NCI-H1436 (cell line): ENCODE results near the gene ATIC.

Experiments
- DNase-seq: peaks from one replicate; lab custom pipeline; 2025; lab: John Stamatoyannopoulos, UW

The ATIC gene

DNA sequence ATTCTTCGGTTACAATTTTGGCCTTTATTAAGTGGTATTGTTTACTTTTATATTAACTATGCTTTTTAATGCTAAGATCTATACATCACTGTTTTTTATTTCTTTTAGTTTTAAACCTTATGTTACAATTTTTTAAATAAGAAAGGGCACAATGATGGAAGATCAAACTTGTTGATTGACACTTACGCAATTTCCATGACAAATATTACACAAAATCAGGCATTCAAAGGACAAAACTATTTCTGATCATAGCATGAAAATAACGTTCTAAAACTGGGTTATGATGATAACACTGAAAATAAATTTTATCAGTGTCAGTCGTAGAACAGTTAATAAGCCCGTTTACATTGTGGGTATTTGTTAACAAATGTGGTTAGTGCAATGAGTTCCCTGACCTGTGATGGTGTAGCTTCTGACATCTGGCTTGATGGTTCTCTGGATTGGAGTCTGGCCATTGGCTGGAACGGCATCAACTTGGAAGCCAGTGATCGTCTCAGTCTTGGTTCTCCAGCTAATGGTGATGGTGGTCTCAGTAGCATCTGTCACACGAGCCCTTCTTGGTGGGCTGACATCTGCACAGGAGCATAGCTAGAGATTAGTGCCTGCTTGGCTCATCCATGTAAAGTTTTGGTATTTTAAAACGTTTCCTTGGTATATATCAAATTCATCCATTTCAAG lies 64.4 kb downstream of the ATIC start:
- DNase-seq = no peak

DNA sequence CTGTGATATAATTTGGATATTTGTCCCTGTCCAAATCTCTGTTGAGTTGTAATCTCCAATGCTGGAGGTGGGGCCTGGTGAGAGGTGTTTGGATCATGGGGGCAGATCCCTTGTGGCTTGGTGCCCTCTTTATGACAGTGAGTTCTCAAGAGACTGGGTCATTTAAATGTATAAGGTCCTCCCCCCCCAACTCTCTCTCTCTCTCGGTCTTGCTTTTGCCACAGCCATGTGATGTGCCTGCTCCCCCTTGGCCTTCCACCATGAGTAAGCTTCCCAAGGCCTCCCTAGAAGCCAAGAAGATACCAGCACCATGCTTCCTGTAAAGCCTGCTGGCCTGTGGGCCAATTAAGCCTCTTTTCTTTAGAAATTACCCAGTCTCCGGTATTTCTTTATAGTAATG lies 65.4 kb downstream of the ATIC start:
- no peak for DNase-seq

DNA sequence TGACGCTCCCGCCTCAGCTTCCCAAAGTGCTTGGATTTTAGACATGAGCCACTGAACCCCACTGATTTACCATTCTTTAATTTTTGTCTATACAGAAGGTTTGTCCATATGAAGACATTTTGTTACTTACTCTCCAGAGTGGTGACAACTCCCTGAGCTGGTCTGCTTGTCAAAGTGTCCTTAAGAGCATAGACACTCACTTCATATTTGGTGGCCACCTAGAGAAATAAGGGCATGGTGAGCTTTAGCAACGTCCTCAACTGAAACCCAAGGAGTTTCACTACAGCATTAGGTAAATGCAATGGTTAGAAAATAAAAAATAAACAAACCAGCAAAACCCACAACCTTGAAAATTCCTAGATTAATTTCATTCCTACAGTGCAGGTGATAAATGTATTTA lies 66.2 kb downstream of the ATIC start:
- no peak for DNase-seq

DNA sequence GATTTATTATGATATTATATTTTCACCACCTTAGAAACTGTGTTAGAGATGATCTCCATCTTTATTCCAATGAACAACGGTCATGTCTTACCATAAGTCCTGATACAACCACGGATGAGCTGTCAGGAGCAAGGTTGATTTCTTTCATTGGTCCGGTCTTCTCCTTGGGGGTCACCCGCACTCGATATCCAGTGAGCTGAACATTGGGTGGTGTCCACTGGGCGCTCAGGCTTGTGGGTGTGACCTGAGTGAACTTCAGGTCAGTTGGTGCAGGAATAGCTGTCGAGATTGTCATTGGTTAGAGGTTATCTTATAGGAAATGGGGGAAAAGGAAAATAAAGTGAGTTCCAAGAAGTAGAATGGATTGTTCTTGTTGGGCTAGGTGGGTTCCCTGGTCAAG lies 67.2 kb downstream of the ATIC start:
- DNase-seq = no peak

DNA sequence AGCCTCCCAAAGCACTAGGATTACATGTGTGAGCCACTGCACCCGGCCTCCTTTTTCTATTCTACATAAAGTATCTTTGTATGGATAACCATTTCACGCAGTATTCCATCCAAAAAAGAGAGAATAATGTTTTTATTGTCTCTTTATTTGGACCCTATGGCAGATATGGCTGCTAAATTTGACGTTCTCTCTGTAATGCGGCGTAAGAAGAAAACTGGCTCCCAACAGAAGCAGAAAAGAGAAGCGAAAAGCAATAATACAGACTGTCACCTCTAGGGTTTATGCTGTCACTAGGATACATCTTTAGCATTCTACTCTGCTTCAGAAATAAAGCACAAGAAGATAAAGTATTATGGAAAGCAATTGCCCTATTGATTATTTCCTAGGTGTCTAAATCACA lies 68.1 kb downstream of the ATIC start:
- no peak for DNase-seq

DNA sequence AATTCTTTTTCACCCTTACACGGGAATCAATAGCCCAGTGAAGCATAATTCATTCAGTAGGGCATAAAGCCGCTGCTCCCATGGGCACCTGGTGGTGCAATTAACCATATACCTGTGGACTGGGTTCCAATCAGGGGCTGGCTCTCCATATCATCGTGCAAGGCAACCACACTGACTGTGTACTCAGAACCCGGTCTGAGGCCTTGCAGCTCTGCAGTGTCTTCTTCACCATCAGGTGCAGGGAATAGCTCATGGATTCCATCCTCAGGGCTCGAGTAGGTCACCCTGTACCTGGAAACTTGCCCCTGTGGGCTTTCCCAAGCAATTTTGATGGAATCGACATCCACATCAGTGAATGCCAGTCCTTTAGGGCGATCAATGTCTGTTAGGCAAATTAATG lies 68.8 kb downstream of the ATIC start:
- DNase-seq = no peak

DNA sequence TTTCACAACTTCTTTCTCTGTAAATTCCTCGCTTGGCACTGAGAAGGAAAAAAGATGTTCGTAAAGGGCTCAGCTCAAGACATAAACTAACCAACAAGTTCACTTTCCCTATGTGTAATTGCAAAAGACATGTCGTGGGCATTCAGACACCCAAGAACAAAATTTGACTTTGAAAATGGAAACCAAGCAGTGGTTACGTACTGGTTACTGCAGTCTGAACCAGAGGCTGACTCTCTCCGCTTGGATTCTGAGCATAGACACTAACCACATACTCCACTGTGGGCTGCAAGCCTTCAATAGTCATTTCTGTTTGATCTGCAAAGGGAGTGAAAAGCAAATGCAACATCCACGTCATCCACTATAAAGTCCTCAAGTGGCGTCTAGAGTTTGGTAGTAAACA lies 70.2 kb downstream of the ATIC start:
- no peak for DNase-seq

DNA sequence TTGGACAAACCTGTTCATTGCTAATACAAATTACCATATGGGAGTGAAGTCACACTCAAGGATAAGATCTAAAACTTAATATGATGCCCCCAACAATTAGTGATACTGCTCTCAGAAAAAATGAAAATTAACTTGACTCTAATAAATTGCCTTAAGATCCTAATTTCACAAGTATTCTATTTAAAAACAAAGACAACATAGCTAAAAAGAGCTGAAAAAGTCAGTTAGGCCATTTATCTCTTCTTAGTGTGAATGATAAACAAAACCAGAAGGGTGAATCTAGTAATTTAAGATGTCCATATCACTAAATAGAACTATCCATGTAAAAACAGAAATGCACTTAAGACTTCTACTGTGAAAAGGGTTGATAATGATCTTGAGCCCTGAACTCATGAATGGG lies 70.6 kb downstream of the ATIC start:
- no peak for DNase-seq

DNA sequence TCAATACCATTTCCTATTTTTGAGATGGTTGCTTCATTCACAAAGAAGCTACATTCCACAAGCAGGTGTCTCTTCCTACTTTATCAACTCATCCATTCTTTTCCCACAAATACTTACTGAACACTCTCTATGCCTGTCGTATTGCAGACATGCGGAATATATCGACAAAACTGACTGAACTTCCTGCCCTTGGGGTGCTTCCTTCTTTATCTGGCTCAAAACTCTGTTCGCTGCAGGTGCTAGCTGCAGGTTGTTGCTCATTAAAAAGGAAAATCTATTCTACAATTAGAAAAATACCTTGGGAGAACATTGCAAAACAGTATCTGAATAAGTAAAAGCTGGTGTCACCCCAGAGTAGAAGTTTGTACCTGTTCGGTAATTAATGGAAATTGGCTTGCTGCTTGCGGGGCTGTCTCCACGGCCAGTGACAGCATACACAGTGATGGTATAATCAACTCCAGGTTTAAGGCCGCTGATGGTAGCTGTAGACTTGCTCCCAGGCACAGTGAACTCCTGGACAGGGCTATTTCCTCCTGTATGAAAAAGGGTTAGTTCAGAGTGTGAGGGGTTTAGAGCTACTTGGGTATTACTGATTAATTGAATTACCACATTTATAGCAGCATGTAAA lies 71.9 kb downstream of the ATIC start:
- DNase-seq = no peak

DNA sequence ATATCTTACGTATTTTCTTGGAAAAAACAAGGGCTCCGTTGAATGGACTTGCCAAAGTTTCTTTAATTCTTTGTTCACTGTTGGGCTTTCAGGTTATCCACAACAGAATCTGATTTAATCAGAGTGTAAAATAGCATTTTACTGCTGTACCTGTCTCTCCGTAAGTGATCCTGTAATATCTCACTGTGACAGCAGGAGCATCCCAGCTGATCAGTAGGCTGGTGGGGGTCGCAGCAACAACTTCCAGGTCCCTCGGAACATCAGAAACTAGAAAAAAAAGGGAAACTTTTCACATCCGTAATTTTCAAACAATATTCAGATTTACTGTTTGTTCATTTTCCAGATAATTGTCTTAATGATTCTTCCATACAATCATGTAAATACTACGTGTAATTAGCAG lies 72.9 kb downstream of the ATIC start:
- DNase-seq = no peak

DNA sequence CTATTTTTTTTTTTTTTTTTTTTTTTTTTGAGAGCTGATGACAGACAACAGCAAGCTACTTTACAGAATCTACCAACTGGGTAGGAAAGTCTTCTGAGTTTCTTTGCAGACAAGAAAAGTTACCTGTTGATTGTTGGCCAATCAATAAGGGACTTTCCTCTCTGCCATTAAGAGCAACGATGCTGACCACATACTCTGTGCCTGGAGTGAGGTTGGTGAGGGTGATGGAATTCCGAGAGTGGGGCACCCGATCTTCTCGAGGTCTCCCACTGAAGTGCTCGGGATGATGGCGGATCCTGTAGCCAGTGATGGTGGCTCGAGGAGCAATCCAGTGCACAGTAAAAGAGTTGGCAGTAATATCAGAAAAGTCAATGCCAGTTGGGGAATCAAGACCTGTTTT lies 74.7 kb downstream of the ATIC start:
- no peak for DNase-seq

DNA sequence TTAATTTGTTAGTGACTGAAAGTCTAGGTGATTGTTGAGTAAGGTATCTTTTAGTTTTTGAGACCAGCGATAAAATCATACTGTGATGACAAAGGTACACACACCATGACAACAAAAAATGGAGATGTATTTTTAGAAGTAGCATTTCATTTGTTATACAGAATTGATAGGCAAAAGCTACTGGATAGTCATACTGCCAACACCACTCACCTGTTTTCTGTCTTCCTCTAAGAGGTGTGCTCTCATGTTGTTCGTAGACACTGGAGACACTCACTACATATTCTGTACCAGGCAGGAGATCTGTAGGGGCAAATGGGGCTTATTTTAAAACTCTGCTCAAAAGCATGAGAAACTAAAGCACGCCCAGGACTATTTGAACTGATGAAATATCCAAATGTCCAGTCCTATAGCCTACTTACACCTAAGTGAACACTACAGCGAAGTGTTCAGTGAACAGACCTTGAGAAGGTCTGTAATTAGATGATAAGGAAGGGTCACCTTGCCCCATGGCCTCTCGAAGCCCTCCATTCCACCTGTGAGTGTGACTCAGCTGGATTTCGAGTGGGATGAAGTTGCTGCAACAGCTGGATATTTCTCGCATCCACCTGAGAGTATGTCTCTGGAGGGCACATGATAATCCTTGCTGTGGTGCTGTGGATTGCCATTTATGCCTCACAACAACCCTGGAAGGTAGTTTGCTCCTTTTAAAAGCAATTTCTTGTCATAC lies 76.3 kb downstream of the ATIC start:
- DNase-seq = no peak

DNA sequence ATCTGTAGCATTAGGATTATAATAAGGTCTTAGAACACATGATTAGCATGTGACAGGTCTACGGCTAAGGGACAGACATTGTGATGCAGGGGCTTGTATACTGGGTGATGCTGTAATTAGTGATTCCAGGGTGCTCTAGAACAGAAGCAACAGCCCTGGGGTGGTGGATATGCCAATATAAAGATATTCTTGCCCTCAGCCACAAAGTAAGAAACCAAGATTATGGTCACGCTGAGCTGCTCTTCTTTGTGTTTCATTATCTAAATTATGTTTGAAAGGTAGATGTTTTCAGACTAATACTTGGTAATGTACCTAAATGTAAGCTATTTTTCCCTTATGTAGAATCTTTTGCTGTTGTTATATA lies 78.7 kb downstream of the ATIC start:
- no peak for DNase-seq

DNA sequence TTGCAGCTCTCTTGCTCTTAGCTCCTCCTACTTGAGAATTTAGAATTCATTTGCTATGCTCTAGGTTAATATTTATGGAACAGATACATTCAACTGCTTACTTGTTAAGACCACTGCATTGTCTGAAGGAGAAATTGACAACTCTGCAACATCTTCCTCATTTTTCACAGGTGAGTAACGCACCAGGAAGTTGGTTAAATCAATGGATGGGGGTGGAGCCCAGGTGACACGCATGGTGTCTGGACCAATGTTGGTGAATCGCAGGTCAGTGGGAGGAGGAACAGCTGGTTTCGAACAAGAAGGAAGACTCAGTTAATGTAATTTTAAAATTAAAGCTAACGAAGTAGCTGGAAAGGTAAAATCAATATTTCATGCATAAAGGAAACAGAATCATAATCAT lies 79.7 kb downstream of the ATIC start:
- no peak for DNase-seq

DNA sequence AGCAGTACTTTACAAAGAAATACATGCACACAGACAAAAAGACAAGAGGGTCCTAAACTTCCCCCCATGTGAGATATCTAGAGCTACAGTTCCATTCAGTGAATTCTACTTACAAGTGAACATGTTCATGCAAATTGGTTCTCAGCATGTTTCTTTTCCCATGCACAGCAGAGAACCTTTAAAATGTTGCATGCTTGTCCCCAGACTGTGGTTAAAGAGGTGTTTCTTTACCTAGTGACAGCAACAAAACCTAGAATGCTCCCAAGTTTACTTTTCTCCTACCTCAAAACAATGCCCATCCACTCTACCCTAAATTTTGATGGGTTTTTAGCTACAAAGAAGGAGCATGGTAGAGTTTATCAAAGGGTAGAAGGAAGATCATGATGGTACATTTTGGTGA lies 80.3 kb downstream of the ATIC start:
- no peak for DNase-seq

DNA sequence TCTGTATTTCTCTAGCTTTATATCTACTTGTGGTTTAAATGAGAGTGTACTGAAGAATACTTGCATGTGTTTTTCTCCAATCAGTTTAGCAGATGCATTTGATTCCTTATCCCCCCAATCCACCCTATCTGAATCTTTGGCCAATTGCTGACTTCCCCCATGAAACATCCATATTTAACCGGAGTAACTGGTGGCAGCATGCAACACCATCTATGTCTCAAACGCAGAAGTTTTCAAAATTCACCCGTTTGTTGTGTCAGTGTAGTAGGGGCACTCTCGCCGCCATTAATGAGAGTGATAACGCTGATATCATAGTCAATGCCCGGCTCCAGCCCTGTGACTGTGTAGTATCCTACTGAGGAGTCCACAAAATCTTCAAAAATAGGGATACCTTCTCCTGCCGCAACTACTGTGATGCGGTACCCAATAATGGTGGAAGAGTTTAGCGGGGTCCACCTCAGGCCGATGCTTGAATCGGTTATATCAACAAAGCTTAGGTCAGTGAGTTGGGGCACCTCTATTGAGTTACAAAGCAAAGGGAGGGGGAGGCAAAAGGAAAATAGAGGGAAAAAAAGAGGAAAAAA lies 80.9 kb downstream of the ATIC start:
- DNase-seq = no peak

DNA sequence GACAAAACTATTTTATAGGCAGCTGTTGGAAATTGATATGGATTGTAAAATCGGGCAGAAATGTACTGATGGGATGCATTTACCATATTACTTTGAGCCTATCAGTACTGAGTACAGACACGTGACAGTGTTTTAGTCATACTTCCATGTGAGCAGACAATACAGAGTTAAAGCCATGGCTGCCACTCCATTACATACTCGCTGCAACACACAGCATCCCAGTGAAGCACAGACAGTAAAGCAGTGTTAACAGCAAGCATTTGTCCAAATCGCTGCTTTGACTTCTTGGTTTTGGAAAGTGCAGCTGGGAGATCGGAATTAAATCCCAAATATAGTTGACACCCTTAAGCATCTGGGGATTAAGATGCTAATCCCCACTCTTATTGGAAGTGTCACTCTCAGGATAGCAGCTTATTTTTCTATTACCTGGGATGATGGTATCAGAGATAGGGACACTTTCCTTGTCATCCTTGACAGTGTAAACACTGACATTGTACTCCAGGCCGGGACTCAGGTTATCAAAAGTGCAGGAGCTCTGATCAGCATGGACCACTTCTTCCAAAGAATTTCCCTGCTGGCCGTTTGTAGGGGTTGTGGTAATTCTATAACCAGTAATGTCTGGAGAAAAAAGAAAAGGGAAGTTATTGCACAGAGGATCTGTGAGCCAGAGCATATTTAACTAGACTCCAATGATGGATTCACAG lies 82.4 kb downstream of the ATIC start:
- DNase-seq = no peak

DNA sequence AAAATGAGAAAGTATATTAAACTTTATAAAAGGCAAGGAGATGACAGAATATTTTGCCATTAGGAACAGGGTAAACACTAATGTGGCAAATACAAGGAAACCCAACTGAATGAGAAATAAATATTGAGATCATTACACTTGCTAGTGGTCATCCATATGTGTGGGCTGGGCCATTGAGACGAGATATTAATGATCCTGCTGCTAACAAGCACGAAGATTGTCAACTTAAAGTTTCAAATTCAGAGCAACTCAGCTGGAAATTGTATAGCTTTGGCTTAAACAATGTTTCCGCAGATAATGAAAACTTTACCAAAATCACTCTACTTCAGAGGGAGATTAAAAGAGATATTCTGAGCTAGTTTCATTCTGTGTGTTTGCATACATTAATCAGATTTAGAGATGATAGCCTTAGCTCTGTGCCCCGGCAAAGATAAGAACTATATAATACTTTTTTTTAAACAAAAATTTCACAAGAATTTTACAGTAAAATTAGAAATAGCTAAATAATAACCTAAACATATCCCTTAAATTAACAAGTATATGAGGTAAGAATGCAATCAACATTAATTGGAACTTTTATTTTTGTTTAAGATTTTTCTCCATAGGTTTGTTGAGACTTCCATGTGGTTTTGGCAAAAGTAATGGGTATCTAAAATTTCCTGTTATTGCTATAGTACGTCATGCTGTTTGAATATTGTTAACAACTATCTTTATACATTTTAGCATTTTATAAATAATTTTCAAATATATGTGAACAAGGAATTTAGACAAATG lies 84.0 kb downstream of the ATIC start:
- no peak for DNase-seq

DNA sequence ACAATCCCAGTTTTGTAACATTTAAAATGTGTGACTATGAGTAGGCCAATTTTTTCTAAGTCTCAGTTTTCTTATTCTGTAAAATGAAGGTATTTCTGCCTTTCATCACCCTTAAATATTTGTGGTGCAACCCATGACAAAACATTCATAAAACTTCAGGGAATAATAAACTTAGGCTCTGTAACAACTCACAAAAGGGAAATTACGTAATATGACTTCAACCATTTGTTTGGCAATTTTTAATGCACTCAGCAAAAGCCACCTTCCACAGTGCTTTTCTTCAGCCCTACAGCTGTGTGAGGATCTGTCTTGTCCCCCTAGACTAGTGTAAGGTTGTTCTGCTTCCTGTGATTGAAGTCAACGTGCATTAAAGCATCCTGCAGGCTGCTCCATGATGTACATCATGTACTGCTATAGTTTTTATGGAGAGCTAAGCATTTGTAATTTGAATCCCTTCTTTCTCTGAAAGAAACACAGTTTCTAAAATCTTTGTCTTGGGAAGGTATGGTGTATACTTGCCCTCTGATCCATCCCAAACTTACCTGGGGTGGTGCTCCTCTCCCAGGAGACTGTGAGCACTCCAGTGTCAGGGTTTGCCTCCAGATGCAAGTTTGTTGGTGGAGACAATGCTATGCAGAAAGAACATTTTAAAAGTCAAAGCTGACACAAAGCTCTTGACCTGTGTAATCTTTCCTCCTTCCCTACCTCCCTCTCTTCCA lies 84.9 kb downstream of the ATIC start:
- no peak for DNase-seq

DNA sequence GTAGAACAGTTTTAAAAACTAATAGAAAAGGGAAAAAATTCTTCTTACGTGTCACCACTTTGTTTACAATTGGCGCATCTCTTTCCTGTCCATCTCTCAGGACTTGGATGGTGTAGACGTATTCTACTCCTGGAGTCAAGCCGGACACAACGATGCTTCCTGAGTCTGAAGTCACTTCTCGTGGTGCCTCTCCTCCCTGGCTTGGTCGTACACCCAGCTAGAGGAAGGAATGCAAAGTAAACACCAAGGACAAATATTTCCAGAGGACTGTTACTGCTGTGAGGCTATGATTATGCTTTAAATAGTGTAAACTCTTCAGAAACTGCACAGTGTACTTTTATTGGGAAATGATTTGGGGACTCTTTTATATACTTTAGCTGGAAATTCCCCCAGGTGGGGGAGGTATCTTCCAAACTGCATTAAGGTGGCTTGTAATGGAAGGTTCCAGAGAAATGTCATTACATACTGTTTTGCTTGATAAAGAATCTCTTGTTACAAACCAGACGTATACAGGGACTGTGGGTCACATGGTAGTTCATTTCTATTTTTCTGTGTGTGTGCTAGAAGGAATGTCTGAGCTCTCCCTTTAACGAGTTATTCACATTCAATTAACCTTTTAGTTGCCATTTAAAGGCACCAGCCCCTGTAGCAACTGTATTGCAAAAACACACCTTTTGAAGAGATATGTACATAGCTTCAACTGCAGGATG lies 85.9 kb downstream of the ATIC start:
- DNase-seq = no peak
